HEK293 (cell line): ENCODE data around the gene WDHD1.

Experiments
- REPIN1 ChIP-seq: fragments of 450-650 bp; formaldehyde crosslinking; IDR thresholded peaks from 2 replicates; pipeline ENCODE4 v1.5.1; 2017; ENCODE audit warnings: missing biosample characterization, missing genetic modification characterization, low read depth
- TCF7L2 ChIP-seq: IDR thresholded peaks from 2 replicates; pipeline ENCODE4 v1.6.1; 2011; ENCODE audit warnings: low read depth, mild to moderate bottlenecking, inconsistent platforms, low read length, moderate library complexity, borderline replicate concordance
- ZNF140 ChIP-seq: fragments of 450-650 bp; formaldehyde crosslinking; IDR thresholded peaks from 2 replicates; pipeline ENCODE4 v1.5.1; 2016; ENCODE audit warnings: missing biosample characterization, missing genetic modification characterization
- ZNF214 ChIP-seq: fragments of 450-650 bp; formaldehyde crosslinking; IDR thresholded peaks from 2 replicates; pipeline ENCODE4 v1.5.1; 2017; ENCODE audit warnings: missing biosample characterization, mild to moderate bottlenecking, missing genetic modification characterization, borderline replicate concordance
- ZNF292 ChIP-seq: fragments of 450-650 bp; formaldehyde crosslinking; IDR thresholded peaks from 2 replicates; pipeline ENCODE4 v1.5.1; 2016; ENCODE audit warnings: low read depth, missing biosample characterization, missing genetic modification characterization, borderline replicate concordance
- ZNF473 ChIP-seq: fragments of 450-650 bp; formaldehyde crosslinking; IDR thresholded peaks from 2 replicates; pipeline ENCODE4 v1.5.1; 2017; ENCODE audit warnings: missing biosample characterization, missing genetic modification characterization
- ZNF560 ChIP-seq: fragments of 450-650 bp; formaldehyde crosslinking; IDR thresholded peaks from 2 replicates; pipeline ENCODE4 v1.5.1; 2017; ENCODE audit warnings: missing biosample characterization, missing genetic modification characterization, borderline replicate concordance
- ZNF76 ChIP-seq: fragments of 450-650 bp; formaldehyde crosslinking; IDR thresholded peaks from 2 replicates; pipeline ENCODE4; 2016; ENCODE audit warnings: low read depth, missing biosample characterization, missing genetic modification characterization, borderline replicate concordance
- TF ChIP-seq, protein P1 (sequence below): fragments of 450-650 bp; formaldehyde crosslinking; IDR thresholded peaks from 2 replicates; pipeline ENCODE4 v1.5.1; 2016; ENCODE audit warnings: missing biosample characterization, missing genetic modification characterization
- TF ChIP-seq, protein P2 (sequence below): fragments of 450-650 bp; formaldehyde crosslinking; IDR thresholded peaks from 2 replicates; pipeline ENCODE4 v1.5.1; 2016; ENCODE audit warnings: missing biosample characterization, missing genetic modification characterization, low read depth
- TF ChIP-seq, protein P3 (sequence below): fragments of 450-650 bp; formaldehyde crosslinking; IDR thresholded peaks from 2 replicates; pipeline ENCODE4; 2016; ENCODE audit warnings: missing biosample characterization, missing genetic modification characterization
- TF ChIP-seq, protein P4 (sequence below): fragments of 450-650 bp; formaldehyde crosslinking; IDR thresholded peaks from 2 replicates; pipeline ENCODE4 v1.5.1; 2016; ENCODE audit warnings: missing biosample characterization, missing genetic modification characterization

GRCh38 chr14:54942913-54943312 is 84.0 kb downstream of the WDHD1 start:
- no peak for TF ChIP-seq ZNF76 (tag by site-specific recombination)
- TF ChIP-seq ZNF140 (tag by site-specific recombination), result no peak
- TF ChIP-seq, protein P1, sequence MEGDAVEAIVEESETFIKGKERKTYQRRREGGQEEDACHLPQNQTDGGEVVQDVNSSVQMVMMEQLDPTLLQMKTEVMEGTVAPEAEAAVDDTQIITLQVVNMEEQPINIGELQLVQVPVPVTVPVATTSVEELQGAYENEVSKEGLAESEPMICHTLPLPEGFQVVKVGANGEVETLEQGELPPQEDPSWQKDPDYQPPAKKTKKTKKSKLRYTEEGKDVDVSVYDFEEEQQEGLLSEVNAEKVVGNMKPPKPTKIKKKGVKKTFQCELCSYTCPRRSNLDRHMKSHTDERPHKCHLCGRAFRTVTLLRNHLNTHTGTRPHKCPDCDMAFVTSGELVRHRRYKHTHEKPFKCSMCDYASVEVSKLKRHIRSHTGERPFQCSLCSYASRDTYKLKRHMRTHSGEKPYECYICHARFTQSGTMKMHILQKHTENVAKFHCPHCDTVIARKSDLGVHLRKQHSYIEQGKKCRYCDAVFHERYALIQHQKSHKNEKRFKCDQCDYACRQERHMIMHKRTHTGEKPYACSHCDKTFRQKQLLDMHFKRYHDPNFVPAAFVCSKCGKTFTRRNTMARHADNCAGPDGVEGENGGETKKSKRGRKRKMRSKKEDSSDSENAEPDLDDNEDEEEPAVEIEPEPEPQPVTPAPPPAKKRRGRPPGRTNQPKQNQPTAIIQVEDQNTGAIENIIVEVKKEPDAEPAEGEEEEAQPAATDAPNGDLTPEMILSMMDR (tag by site-specific recombination), result no peak
- no peak for TF ChIP-seq REPIN1 (tag by site-specific recombination)
- TF ChIP-seq ZNF292 (tag by site-specific recombination), result no peak
- no peak for TF ChIP-seq ZNF560 (tag by site-specific recombination)
- TF ChIP-seq, protein P2, sequence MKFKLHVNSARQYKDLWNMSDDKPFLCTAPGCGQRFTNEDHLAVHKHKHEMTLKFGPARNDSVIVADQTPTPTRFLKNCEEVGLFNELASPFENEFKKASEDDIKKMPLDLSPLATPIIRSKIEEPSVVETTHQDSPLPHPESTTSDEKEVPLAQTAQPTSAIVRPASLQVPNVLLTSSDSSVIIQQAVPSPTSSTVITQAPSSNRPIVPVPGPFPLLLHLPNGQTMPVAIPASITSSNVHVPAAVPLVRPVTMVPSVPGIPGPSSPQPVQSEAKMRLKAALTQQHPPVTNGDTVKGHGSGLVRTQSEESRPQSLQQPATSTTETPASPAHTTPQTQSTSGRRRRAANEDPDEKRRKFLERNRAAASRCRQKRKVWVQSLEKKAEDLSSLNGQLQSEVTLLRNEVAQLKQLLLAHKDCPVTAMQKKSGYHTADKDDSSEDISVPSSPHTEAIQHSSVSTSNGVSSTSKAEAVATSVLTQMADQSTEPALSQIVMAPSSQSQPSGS (tag by site-specific recombination), result no peak
- TF ChIP-seq ZNF473, result no peak
- no peak for TF ChIP-seq TCF7L2
- no peak for TF ChIP-seq ZNF214 (tag by site-specific recombination)
- TF ChIP-seq, protein P3, sequence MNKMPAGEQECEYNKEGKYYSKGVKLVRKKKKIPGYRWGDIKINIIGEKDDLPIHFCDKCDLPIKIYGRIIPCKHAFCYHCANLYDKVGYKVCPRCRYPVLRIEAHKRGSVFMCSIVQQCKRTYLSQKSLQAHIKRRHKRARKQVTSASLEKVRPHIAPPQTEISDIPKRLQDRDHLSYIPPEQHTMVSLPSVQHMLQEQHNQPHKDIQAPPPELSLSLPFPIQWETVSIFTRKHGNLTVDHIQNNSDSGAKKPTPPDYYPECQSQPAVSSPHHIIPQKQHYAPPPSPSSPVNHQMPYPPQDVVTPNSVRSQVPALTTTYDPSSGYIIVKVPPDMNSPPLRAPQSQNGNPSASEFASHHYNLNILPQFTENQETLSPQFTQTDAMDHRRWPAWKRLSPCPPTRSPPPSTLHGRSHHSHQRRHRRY (tag by site-specific recombination), result no peak
- TF ChIP-seq, protein P4, sequence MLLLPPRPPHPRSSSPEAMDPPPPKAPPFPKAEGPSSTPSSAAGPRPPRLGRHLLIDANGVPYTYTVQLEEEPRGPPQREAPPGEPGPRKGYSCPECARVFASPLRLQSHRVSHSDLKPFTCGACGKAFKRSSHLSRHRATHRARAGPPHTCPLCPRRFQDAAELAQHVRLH (tag by site-specific recombination), result no peak
